Vagina (tissue), 2 donors: ENCODE measurements around the gene GTPBP6. TPM values are rescaled to one million over a fixed set of nuclear protein-coding genes. Genes with fewer than 3 reads are reported as not detected.

Experiments used
- DNase-seq, 2 donors: peaks; one replicate each; pipeline ENCODE4 v3.0.0-alpha.2; 2017; ENCODE audit errors: extremely low spot score in 2 of 2
- H3K27ac ChIP-seq: fragments of 200-600 bp; sonication (generic); one replicate; pipeline ENCODE4 v1.5.1; 2019
- H3K27me3 ChIP-seq: fragments of 200-600 bp; sonication (generic); one replicate; pipeline ENCODE4 v1.5.1; 2019
- H3K36me3 ChIP-seq, 2 donors: fragments of 200-600 bp; sonication (generic); one replicate each; pipeline ENCODE4 v1.5.1; 2017 to 2019
- H3K4me1 ChIP-seq: fragments of 200-600 bp; sonication (generic); one replicate; pipeline ENCODE4 v1.5.1; 2019
- H3K4me3 ChIP-seq, 2 donors: fragments of 200-600 bp; sonication (generic); 1 replicate in 1 of 2; 2 replicates in 1 of 2; pipeline ENCODE4 v1.5.1; 2016 to 2019
- H3K9me3 ChIP-seq: fragments of 200-600 bp; sonication (generic); one replicate; pipeline ENCODE4 v1.5.1; 2019
- POLR2A ChIP-seq, 2 donors: fragments of 450-650 bp; IDR thresholded peaks; one replicate each; pipeline ENCODE4 v1.6.1; 2017; ENCODE audit warnings: antibody characterized with exemption in 2 of 2, mild to moderate bottlenecking in 2 of 2, moderate library complexity in 2 of 2
- POLR2AphosphoS5 ChIP-seq, 2 donors: sonication (generic); formaldehyde crosslinking; IDR thresholded peaks; one replicate each; pipeline ENCODE4 v1.9.0; 2017; ENCODE audit warnings: antibody characterized with exemption in 2 of 2, mild to moderate bottlenecking in 2 of 2, low read depth in 1 of 2; ENCODE audit not compliant: insufficient read depth in 1 of 2
- intact Hi-C: fragments of 100-400 bp; cut with DNase I; formaldehyde crosslinking; loops from one replicate; pipeline ENCODE4 v1.15.1; 2023
- total RNA-seq: library from RNA; depleted of rRNA; stranded (reverse); fragments of >200 nt; gene quantifications from one replicate; pipeline ENCODE4 v1.2.3, GENCODE V29; 2016
- TF ChIP-seq, protein P1 (sequence below), 3 experiments: fragments of 450-650 bp in 2 of 3; fragments of 200-600 bp in 1 of 3; sonication (generic) in 1 of 3; IDR thresholded peaks; one replicate each; pipeline ENCODE4 v1.5.1; 2017 to 2019; ENCODE audit warnings: antibody characterized with exemption in 3 of 3, mild to moderate bottlenecking in 2 of 3, moderate library complexity in 2 of 3

Gene GTPBP6
- total RNA-seq, 1 donor from 2014 or later = 30.9 TPM

DNA sequence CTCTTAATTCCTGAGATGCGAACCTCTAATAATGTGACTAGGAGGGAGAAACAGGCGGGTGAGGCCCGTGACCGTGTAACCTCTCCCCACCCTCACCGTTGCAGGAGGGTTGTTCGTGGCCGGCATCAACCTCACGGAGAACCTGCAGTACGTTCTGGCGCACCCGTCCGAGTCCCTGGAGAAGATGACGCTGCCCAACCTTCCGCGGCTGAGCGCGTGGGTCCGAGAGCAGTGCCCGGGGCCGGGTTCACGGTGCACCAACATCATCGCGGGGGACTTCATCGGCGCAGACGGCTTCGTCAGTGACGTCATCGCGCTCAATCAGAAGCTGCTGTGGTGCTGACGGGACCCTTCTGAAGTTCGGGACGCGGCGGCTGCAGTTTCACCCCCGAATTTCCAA lies 19.6 kb downstream of the GTPBP6 start:
- Histone ChIP-seq H3K27me3 (no peaks in the 10 kb centered on the region), H3K27ac (no peak overlapping the region), H3K9me3 (no peaks in the 10 kb centered on the region), H3K4me1 (no peaks in the 10 kb centered on the region), H3K4me3 (no peak overlapping the region), H3K36me3 (peaks cover 0 to 41% of the 10 kb centered on the region in 2 donors)
- DNase-seq = no peak
- TF ChIP-seq POLR2A (IDR thresholded peaks at IDR 0.05) (no peak), POLR2AphosphoS5 (IDR thresholded peaks at IDR 0.05; ENCODE audit: insufficient read depth in 1 of 2, low read depth in 1 of 2) (no peak)
- TF ChIP-seq, protein P1, sequence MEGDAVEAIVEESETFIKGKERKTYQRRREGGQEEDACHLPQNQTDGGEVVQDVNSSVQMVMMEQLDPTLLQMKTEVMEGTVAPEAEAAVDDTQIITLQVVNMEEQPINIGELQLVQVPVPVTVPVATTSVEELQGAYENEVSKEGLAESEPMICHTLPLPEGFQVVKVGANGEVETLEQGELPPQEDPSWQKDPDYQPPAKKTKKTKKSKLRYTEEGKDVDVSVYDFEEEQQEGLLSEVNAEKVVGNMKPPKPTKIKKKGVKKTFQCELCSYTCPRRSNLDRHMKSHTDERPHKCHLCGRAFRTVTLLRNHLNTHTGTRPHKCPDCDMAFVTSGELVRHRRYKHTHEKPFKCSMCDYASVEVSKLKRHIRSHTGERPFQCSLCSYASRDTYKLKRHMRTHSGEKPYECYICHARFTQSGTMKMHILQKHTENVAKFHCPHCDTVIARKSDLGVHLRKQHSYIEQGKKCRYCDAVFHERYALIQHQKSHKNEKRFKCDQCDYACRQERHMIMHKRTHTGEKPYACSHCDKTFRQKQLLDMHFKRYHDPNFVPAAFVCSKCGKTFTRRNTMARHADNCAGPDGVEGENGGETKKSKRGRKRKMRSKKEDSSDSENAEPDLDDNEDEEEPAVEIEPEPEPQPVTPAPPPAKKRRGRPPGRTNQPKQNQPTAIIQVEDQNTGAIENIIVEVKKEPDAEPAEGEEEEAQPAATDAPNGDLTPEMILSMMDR (IDR thresholded peaks at IDR 0.05) = no peak
- intact Hi-C loops = no loop called here

DNA sequence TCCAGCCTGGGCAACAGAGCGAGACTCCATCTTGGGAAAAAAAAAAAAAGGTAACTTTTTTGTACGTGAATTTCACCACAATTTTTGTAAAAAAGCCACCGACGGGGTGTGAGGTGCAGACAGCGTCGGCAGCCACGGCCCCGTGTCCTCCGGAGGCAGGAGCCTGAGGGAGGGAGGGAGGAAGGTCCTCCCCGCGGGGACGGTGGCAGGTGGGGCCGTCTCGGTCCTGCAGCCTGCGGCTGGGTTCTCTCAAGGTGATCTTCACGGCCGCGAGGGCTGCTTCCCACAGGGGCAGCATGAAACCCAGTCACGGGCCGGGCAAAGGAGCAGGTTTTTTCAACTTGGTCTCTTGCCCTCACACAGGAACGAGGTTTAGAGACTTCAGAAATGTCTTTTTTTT lies 23.5 kb downstream of the GTPBP6 start:
- Histone ChIP-seq H3K9me3 (no peaks in the 10 kb centered on the region), H3K27ac (no peak overlapping the region), H3K4me3 (no peak overlapping the region), H3K27me3 (no peaks in the 10 kb centered on the region), H3K4me1 (no peaks in the 10 kb centered on the region), H3K36me3 (peaks cover 0 to 47% of the 10 kb centered on the region in 2 donors)
- DNase-seq = no peak
- intact Hi-C loops = no loop called here
- TF ChIP-seq, protein P1 (IDR thresholded peaks at IDR 0.05) = no peak
- TF ChIP-seq POLR2A (IDR thresholded peaks at IDR 0.05) (no peak), POLR2AphosphoS5 (IDR thresholded peaks at IDR 0.05; ENCODE audit: insufficient read depth in 1 of 2, low read depth in 1 of 2) (no peak)

DNA sequence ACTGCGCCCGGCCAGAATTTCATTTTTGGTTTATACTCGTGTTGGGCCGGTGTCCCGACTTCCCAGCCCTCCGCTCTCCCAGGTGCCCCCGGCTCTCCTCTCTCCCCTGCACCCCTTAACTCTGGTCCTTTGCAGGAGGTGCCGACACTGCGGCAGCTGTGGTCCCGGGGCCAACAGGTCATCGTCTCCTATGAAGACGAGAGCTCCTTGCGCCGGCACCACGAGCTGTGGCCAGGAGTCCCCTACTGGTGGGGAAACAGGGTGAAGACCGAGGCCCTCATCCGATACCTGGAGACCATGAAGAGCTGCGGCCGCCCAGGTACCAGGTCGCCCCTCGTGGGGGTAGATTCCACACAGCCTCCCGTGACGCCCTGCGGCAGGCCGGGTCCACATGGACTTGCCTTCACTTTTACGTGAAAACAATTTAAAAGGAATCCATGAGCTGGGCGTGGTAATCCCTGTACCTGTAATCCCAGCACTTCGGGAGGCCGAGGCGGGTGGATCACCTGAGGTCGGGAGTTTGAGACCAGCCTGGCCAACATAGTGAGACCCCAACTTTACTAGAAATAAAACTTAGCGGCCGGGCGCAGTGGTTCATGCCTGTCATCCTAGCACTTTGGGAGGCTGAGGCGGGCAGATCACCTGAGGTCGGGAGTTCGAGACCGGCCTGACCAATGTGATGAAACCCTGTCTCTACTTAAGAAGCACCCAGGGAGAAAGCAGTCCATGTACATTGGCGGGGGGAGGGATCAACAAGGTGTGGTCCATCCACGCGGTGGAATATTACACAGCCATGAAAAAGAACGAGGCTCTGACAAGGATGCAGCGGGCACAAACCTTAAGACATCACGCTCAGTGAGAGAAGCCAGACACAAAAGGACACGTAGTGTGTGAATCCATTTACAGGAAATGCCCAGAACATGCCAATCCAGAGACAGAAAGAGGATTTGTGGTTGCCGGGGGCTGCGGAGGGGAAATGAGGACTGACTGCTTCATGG lies 25.4 kb downstream of the GTPBP6 start:
- Histone ChIP-seq H3K27ac (no peak overlapping the region), H3K36me3 (peaks cover 0 to 50% of the 10 kb centered on the region in 2 donors), H3K4me3 (no peak overlapping the region), H3K27me3 (no peaks in the 10 kb centered on the region), H3K9me3 (no peaks in the 10 kb centered on the region), H3K4me1 (no peaks in the 10 kb centered on the region)
- TF ChIP-seq POLR2AphosphoS5 (IDR thresholded peaks at IDR 0.05; ENCODE audit: insufficient read depth in 1 of 2, low read depth in 1 of 2) (no peak), POLR2A (IDR thresholded peaks at IDR 0.05) (no peak)
- TF ChIP-seq, protein P1 (IDR thresholded peaks at IDR 0.05) = no peak
- intact Hi-C loops = no loop called here
- DNase-seq = no peak

DNA sequence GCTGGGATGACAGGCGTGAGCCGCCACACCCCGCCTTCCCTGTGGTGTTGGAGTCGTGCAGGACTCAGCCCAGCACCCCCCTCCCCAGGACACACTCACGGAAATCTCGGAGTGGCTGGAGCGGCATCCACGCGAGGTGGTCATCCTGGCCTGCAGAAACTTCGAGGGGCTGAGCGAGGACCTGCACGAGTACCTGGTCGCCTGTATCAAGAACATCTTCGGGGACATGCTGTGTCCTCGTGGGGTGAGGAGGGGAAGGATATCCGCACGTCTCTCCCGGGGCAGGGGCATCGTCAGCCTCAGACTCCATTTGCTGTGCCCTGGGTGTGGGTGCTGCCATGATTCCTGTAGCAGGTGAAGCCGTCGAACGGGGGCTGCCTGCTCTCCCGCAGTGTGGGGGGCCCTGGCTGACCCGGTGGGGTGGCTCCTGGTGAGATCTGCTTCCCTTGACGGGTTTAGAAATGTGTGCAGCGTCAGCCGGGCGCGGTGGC lies 27.1 kb downstream of the GTPBP6 start:
- Histone ChIP-seq H3K27me3 (no peaks in the 10 kb centered on the region), H3K27ac (no peak overlapping the region), H3K36me3 (peaks cover 0 to 50% of the 10 kb centered on the region in 2 donors), H3K9me3 (no peaks in the 10 kb centered on the region), H3K4me3 (no peak overlapping the region), H3K4me1 (no peaks in the 10 kb centered on the region)
- TF ChIP-seq POLR2AphosphoS5 (IDR thresholded peaks at IDR 0.05; ENCODE audit: insufficient read depth in 1 of 2, low read depth in 1 of 2) = no peak
- TF ChIP-seq, protein P1 (IDR thresholded peaks at IDR 0.05) = no peak
- TF ChIP-seq POLR2A (IDR thresholded peaks at IDR 0.05) = no peak
- intact Hi-C loops = no loop called here
- DNase-seq = no peak
